ENCODE measurements around the gene CIDEB. TPM values are rescaled to one million over a fixed set of nuclear protein-coding genes. Genes with fewer than 3 reads are reported as not detected.

The CIDEB gene
- total and polyA plus RNA-seq, 9 of the 15 experiments (the other 6 are each of a cell fraction or from before 2014, with no cell fraction given): 0.03 to 0.35 (median 0.09) TPM; not detected in 3

GRCh38 chr14:24255931-24256711 is 51.7 kb downstream of the CIDEB start (continued):
- TF ChIP-seq NCOA4 (IDR thresholded peaks at IDR 0.05; ENCODE audit: partially characterized antibody) (no peak), RFX5 (IDR thresholded peaks at IDR 0.05; ENCODE audit: low read depth, low read length) (no peak), ARID2 (IDR thresholded peaks at IDR 0.05) (no peak), ZNF232 (CRISPR knock-in tag; IDR thresholded peaks at IDR 0.05) (no peak), TBP (optimal IDR thresholded peaks at IDR 0.05; ENCODE audit: low read depth, low read length) (no peak), ZBTB11 (CRISPR knock-in tag; IDR thresholded peaks at IDR 0.05) (no peak), SRSF7 (optimal IDR thresholded peaks at IDR 0.05; ENCODE audit: low read depth, low read length) (no peak), ZNF12 (CRISPR knock-in tag; IDR thresholded peaks at IDR 0.05) (no peak), POLR2B (IDR thresholded peaks at IDR 0.05; ENCODE audit: low read depth, partially characterized antibody) (no peak), ZNF589 (CRISPR knock-in tag; IDR thresholded peaks at IDR 0.05; ENCODE audit: low read depth) (0 out of 2 replicates have a peak, but pooled peaks have one; percentile 40), NCOR1 (IDR thresholded peaks at IDR 0.05) (peak; percentile 96)
- TF ChIP-seq, protein P1, sequence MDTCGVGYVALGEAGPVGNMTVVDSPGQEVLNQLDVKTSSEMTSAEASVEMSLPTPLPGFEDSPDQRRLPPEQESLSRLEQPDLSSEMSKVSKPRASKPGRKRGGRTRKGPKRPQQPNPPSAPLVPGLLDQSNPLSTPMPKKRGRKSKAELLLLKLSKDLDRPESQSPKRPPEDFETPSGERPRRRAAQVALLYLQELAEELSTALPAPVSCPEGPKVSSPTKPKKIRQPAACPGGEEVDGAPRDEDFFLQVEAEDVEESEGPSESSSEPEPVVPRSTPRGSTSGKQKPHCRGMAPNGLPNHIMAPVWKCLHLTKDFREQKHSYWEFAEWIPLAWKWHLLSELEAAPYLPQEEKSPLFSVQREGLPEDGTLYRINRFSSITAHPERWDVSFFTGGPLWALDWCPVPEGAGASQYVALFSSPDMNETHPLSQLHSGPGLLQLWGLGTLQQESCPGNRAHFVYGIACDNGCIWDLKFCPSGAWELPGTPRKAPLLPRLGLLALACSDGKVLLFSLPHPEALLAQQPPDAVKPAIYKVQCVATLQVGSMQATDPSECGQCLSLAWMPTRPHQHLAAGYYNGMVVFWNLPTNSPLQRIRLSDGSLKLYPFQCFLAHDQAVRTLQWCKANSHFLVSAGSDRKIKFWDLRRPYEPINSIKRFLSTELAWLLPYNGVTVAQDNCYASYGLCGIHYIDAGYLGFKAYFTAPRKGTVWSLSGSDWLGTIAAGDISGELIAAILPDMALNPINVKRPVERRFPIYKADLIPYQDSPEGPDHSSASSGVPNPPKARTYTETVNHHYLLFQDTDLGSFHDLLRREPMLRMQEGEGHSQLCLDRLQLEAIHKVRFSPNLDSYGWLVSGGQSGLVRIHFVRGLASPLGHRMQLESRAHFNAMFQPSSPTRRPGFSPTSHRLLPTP (IDR thresholded peaks at IDR 0.05; ENCODE audit: borderline replicate concordance, extremely low read depth, insufficient read length): no peak
- TF ChIP-seq, protein P2, sequence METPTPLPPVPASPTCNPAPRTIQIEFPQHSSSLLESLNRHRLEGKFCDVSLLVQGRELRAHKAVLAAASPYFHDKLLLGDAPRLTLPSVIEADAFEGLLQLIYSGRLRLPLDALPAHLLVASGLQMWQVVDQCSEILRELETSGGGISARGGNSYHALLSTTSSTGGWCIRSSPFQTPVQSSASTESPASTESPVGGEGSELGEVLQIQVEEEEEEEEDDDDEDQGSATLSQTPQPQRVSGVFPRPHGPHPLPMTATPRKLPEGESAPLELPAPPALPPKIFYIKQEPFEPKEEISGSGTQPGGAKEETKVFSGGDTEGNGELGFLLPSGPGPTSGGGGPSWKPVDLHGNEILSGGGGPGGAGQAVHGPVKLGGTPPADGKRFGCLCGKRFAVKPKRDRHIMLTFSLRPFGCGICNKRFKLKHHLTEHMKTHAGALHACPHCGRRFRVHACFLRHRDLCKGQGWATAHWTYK (CRISPR knock-in tag; IDR thresholded peaks at IDR 0.05): no peak

All from K562 (cell line).